ENCODE measurements around the gene SPATA13. TPM values are rescaled to one million over a fixed set of nuclear protein-coding genes. Genes with fewer than 3 reads are reported as not detected.

Gene SPATA13
- total RNA-seq, 3 donors from 2014 or later (not counting 1 experiment from before 2014, with no cell fraction given) = 108 to 141 (median 141) TPM

GRCh38 chr13:24279327-24280110, 119.0 kb downstream of the SPATA13 start:
- Histone ChIP-seq H3K36me3 (ENCODE audit: control insufficient read depth, insufficient read depth, low read length) (peaks cover 34% of the 10 kb centered on the region), H3K9me3 (ENCODE audit: control insufficient read depth, insufficient read depth, low read length) (no peaks in the 10 kb centered on the region), H3K4me1 (ENCODE audit: control insufficient read depth, insufficient read depth, low read length) (peaks cover 63% of the 10 kb centered on the region), H3K27me3 (ENCODE audit: control insufficient read depth, insufficient read depth, low read length) (no peaks in the 10 kb centered on the region), H3K4me3 (ENCODE audit: low read length) (no peak overlapping the region), H3K27ac (ENCODE audit: low read length) (no peak overlapping the region)
- peak overlapping the region; percentile 95 to 98 for H3K27ac Mint-ChIP-seq
- no peak for TF ChIP-seq CTCF (IDR thresholded peaks at IDR 0.05)
- ATAC-seq (no peak), DNase-seq (no peak)
- H3K36me3 Mint-ChIP-seq = no peaks in the 10 kb centered on the region
- peak overlapping the region; percentile 52 for H3K4me3 Mint-ChIP-seq
- 90% methylated on average over 8 of the region's 8 CpGs for WGBS (ENCODE audit: insufficient coverage)
- H3K4me1 Mint-ChIP-seq = peaks cover 86 to 87% of the 10 kb centered on the region in 2 donors
- H3K27me3 Mint-ChIP-seq (ENCODE audit: low read depth in 2 of 2) = no peaks in the 10 kb centered on the region
- intact Hi-C loops (cut with micrococcal nuclease) = no loop called here
- H3K9me3 Mint-ChIP-seq = no peaks in the 10 kb centered on the region

GRCh38 chr13:24280720-24281119, 120.2 kb downstream of the SPATA13 start:
- peaks cover 51% of the 10 kb centered on the region for H3K4me1 ChIP-seq (ENCODE audit: control insufficient read depth, insufficient read depth, low read length)
- H3K4me3 ChIP-seq (ENCODE audit: low read length) = no peak overlapping the region
- 83% methylated on average over 7 of the region's 7 CpGs for WGBS (ENCODE audit: insufficient coverage)
- H3K36me3 ChIP-seq (ENCODE audit: control insufficient read depth, insufficient read depth, low read length) = peaks cover 42% of the 10 kb centered on the region
- Mint-ChIP-seq H3K36me3 (no peaks in the 10 kb centered on the region), H3K27me3 (ENCODE audit: low read depth in 2 of 2) (no peaks in the 10 kb centered on the region), H3K9me3 (no peaks in the 10 kb centered on the region), H3K4me1 (peaks cover 75 to 79% of the 10 kb centered on the region in 2 donors), H3K27ac (peak overlapping the region; percentile 95 to 98), H3K4me3 (no peak overlapping the region)
- intact Hi-C loops (cut with micrococcal nuclease) = no loop called here
- no peaks in the 10 kb centered on the region for H3K9me3 ChIP-seq (ENCODE audit: control insufficient read depth, insufficient read depth, low read length)
- H3K27ac ChIP-seq (ENCODE audit: low read length) = no peak overlapping the region
- no peak for TF ChIP-seq CTCF (IDR thresholded peaks at IDR 0.05)
- DNase-seq (no peak), ATAC-seq (no peak)
- no peaks in the 10 kb centered on the region for H3K27me3 ChIP-seq (ENCODE audit: control insufficient read depth, insufficient read depth, low read length)

GRCh38 chr13:24281188-24282008, 120.9 kb downstream of the SPATA13 start:
- Histone ChIP-seq H3K27ac (ENCODE audit: low read length) (peak overlapping the region; percentile 8), H3K36me3 (ENCODE audit: control insufficient read depth, insufficient read depth, low read length) (peaks cover 49% of the 10 kb centered on the region), H3K9me3 (ENCODE audit: control insufficient read depth, insufficient read depth, low read length) (no peaks in the 10 kb centered on the region), H3K27me3 (ENCODE audit: control insufficient read depth, insufficient read depth, low read length) (no peaks in the 10 kb centered on the region), H3K4me1 (ENCODE audit: control insufficient read depth, insufficient read depth, low read length) (peaks cover 48% of the 10 kb centered on the region), H3K4me3 (ENCODE audit: low read length) (no peak overlapping the region)
- H3K27ac Mint-ChIP-seq = peak overlapping the region; percentile 95 to 98
- ATAC-seq (no peak), DNase-seq (no peak)
- no peak for TF ChIP-seq CTCF (IDR thresholded peaks at IDR 0.05)
- H3K4me3 Mint-ChIP-seq = no peak overlapping the region
- H3K36me3 Mint-ChIP-seq = no peaks in the 10 kb centered on the region
- intact Hi-C loops (cut with micrococcal nuclease) = no loop called here
- 92% methylated on average over 18 of the region's 18 CpGs for WGBS (ENCODE audit: insufficient coverage)
- H3K27me3 Mint-ChIP-seq (ENCODE audit: low read depth in 2 of 2) = no peaks in the 10 kb centered on the region
- H3K9me3 Mint-ChIP-seq = no peaks in the 10 kb centered on the region
- peaks cover 69 to 74% of the 10 kb centered on the region in 2 donors for H3K4me1 Mint-ChIP-seq

Data from natural killer cell (primary cell).